Ishikawa (cell line): Measurements from ENCODE around the gene MMP19.

Experiments used
- CEBPB ChIP-seq: IDR thresholded peaks from 2 replicates; pipeline ENCODE4 v1.6.1; 2012
- CREB1 ChIP-seq: IDR thresholded peaks from 2 replicates; pipeline ENCODE4 v1.6.1; 2012; ENCODE audit warnings: low read depth
- EGR1 ChIP-seq: IDR thresholded peaks from 2 replicates; pipeline ENCODE4 v1.6.1; 2012
- EP300 ChIP-seq: IDR thresholded peaks from 2 replicates; pipeline ENCODE4 v1.6.1; 2012; ENCODE audit warnings: borderline replicate concordance
- FOXM1 ChIP-seq: IDR thresholded peaks from 2 replicates; pipeline ENCODE4 v1.6.1; 2012; ENCODE audit warnings: low read depth, borderline replicate concordance
- MAX ChIP-seq: IDR thresholded peaks from 2 replicates; pipeline ENCODE4 v1.6.1; 2012
- NFIC ChIP-seq: IDR thresholded peaks from 2 replicates; pipeline ENCODE4 v1.6.1; 2012
- RAD21 ChIP-seq: IDR thresholded peaks from 2 replicates; pipeline ENCODE4 v1.6.1; 2012; ENCODE audit warnings: low read depth
- TAF1 ChIP-seq: IDR thresholded peaks from 2 replicates; pipeline ENCODE4 v1.6.1; 2012; ENCODE audit warnings: low read depth, mild to moderate bottlenecking
- TCF12 ChIP-seq: IDR thresholded peaks from 2 replicates; pipeline ENCODE4 v1.6.1; 2012; ENCODE audit warnings: low read depth
- TEAD4 ChIP-seq: IDR thresholded peaks from 2 replicates; pipeline ENCODE4 v1.6.1; 2012
- USF1 ChIP-seq: IDR thresholded peaks from 2 replicates; pipeline ENCODE4 v1.6.1; 2012
- YY1 ChIP-seq: IDR thresholded peaks from 2 replicates; pipeline ENCODE4 v1.6.1; 2012; ENCODE audit warnings: low read depth
- ZBTB7A ChIP-seq: IDR thresholded peaks from 2 replicates; pipeline ENCODE4 v1.6.1; 2012; ENCODE audit warnings: low read depth
- TF ChIP-seq, protein P1 (sequence below): IDR thresholded peaks from 2 replicates; pipeline ENCODE4 v1.6.1; 2012; ENCODE audit warnings: low read depth, mild to moderate bottlenecking

Gene MMP19

GRCh38 chr12:55842681-55843429 is at the start of gene MMP19:
Gene MMP19 (minus strand): TSS chr12:55842936. CDS start chr12:55842830, 106 bp downstream.
- TF ChIP-seq USF1 (no peak), CEBPB (peak; percentile 94), TEAD4 (peak; percentile 43; the same call in 1 of the 2 replicates)

DNA sequence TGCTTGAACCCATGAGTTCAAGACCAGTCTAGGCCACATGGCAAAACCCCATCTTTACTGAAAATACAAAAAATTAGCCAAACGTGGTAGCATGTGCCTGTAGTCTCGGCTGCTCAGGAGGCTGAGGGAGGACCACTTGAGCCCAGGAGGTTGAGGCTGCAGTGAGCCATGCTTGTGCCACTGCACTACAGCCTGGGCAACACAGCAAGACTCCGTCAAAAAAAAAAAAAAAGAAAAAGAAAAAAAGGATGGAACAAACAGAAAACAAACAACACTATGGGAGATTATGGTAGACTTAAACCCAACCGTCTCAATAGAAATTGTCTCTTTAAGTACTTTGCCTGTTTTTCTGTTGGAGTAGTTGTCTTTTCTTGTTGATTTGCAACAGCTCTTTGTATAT is 48.6 kb upstream of the MMP19 start:
- TF ChIP-seq TAF1 (no peak), CREB1 (no peak), ZBTB7A (no peak)

- TF ChIP-seq ZBTB7A (no peak), EP300 (no peak), TEAD4 (no peak), TCF12 (no peak), NFIC (no peak), USF1 (no peak), TAF1 (no peak), EGR1 (no peak), RAD21 (no peak), CREB1 (no peak), YY1 (no peak)
- TF ChIP-seq, protein P1, sequence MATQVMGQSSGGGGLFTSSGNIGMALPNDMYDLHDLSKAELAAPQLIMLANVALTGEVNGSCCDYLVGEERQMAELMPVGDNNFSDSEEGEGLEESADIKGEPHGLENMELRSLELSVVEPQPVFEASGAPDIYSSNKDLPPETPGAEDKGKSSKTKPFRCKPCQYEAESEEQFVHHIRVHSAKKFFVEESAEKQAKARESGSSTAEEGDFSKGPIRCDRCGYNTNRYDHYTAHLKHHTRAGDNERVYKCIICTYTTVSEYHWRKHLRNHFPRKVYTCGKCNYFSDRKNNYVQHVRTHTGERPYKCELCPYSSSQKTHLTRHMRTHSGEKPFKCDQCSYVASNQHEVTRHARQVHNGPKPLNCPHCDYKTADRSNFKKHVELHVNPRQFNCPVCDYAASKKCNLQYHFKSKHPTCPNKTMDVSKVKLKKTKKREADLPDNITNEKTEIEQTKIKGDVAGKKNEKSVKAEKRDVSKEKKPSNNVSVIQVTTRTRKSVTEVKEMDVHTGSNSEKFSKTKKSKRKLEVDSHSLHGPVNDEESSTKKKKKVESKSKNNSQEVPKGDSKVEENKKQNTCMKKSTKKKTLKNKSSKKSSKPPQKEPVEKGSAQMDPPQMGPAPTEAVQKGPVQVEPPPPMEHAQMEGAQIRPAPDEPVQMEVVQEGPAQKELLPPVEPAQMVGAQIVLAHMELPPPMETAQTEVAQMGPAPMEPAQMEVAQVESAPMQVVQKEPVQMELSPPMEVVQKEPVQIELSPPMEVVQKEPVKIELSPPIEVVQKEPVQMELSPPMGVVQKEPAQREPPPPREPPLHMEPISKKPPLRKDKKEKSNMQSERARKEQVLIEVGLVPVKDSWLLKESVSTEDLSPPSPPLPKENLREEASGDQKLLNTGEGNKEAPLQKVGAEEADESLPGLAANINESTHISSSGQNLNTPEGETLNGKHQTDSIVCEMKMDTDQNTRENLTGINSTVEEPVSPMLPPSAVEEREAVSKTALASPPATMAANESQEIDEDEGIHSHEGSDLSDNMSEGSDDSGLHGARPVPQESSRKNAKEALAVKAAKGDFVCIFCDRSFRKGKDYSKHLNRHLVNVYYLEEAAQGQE, result no peak
Measured at GRCh38 chr12:55885113-55885512, 42.4 kb upstream of the MMP19 start.

GRCh38 chr12:55877824-55878223 is 35.1 kb upstream of the MMP19 start:
- TF ChIP-seq RAD21 (no peak), NFIC (no peak), TCF12 (no peak), ZBTB7A (no peak), TEAD4 (no peak), FOXM1 (no peak), TAF1 (no peak), USF1 (no peak), EP300 (no peak)
- TF ChIP-seq, protein P1, result no peak

GRCh38 chr12:55875704-55876467 is 33.1 kb upstream of the MMP19 start:
- TF ChIP-seq TAF1 (no peak), ZBTB7A (no peak), USF1 (no peak), NFIC (no peak), RAD21 (no peak), EGR1 (no peak), EP300 (no peak), TEAD4 (no peak), YY1 (no peak), CREB1 (no peak), MAX (no peak), TCF12 (no peak), CEBPB (no peak), FOXM1 (no peak)
- TF ChIP-seq, protein P1, result no peak
